ENCODE measurements around the gene ING5.
"Not testable (repeated sequence)": the region's sequence is repeated elsewhere in the genome, so short reads cannot be mapped to it uniquely, and the experiment has no call there.

The ING5 gene

GRCh38 chr2:241741016-241741415 lies 39.2 kb downstream of the ING5 start:
- FAIRE-seq: no peak

DNA sequence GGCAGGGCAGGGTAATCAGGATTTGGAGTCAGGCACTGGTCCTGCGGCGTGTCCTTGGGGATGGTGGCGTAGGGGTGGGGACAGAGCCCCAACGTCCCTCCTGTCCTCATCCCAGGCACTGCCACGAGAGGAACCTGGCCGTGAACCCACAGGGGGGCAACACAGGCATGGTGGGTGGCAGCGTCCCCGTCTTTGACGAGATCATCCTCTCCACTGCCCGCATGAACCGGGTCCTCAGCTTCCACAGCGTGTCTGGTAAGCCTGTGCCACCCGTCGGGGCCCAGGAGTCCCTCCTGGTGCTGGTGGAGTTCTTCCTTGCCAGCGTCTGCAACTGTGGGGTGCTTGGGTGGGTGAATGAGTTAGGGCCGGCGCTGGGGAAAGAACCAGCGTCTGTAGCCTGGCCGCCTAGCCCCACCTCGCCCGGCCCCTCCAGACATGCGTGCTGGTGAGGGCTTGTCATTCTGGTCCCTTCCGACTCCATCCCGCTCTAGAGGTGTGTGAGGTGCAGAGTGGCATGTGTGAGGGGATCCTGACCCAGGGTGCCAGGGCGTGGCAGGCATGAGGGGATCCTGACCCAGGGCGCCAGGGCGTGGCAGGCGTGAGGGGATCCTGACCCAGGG lies 40.6 kb downstream of the ING5 start:
- FAIRE-seq: no peak

DNA sequence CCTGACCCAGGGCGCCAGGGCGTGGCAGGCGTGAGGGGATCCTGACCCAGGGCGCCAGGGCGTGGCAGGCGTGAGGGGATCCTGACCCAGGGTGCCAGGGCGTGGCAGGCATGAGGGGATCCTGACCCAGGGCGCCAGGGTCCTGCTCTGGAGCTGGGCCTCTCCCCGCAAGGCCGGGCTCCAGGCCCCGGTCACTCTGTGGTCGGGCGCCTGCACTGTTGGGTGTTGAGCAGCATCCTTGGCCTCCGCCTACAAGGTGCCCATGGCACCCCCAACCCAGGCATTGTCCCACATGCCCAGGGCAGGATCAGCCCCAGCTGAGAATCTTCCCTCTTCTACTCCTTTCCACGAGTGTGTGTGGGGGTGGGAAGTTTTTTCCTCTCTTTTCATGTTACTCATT lies 41.2 kb downstream of the ING5 start:
- not testable (repeated sequence) for FAIRE-seq

DNA sequence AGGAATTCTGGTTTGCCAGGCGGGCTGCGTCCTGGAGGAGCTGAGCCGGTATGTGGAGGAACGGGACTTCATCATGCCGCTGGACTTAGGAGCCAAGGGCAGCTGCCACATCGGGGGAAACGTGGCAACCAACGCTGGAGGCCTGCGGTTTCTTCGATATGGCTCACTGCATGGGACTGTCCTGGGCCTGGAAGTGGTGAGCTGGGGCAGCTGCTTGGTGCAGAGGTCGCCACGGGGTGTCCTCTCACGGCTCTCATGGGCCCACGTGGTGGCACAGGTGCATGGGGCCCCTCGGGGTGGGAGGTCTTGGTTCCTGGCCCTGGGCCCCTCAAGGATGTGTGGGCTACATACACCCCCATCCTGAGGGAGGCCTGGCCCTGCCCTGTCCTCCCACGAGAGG lies 41.8 kb downstream of the ING5 start:
- FAIRE-seq: no peak

DNA sequence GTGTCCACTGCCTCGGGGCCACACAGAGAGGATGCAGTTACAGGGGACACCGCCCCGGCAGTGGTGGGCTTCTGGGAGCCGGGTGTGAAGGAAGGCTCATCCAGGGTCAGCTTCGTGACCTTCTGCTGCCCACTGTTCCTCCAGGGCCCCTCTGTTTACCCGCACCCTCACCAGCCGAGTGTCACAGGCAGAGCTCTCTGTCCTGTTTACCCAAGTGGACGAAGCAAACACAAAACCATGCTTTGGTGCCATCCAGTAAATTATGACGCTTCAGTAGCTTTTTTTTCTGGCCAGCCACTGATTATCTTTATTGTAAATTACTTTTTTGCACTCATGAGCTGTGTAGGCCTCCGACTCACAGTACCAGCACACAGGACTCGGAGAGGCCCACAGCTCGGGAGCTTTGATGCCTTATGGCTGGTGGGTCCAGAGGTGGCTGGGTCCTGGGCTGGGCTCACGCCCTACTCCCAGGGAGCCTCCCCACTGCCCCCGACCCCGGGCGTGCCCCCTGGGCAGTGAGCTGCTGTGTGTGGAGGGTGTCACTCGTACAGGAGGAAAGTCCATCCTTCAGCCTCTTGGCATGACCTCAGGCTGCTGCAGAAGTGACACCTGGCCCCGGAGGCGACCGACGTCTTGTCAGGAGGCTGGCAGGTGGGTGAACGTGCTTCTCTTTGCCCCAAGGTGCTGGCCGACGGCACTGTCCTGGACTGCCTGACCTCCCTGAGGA lies 42.4 kb downstream of the ING5 start:
- no peak for FAIRE-seq

GRCh38 chr2:241745276-241745675 lies 43.4 kb downstream of the ING5 start:
- no peak for FAIRE-seq

DNA sequence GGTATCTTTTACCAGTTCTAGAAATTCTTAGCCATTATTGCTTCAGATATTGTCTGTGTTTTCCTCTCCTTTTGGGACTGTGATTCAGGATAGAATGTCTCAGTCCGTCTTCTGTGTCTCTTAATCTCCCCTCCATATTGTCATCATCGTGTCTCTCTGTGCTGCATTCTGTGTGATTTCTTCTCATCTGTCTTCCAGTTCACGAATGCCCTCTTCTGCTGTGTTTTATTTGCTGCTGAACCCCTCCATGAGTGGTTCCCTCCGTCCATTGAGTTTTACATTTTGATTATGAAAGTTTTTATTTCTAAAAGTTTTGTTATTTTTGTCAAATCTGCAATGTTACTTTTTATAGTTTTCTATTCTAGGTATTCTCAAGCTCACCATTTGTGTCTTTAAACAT lies 44.2 kb downstream of the ING5 start:
- FAIRE-seq: no peak

GRCh38 chr2:241748468-241749256 lies 46.8 kb downstream of the ING5 start:
- FAIRE-seq: no peak

GRCh38 chr2:241750076-241750840 lies 48.4 kb downstream of the ING5 start:
- FAIRE-seq: no peak

GRCh38 chr2:241751152-241751551 lies 49.3 kb downstream of the ING5 start:
- FAIRE-seq: no peak

DNA sequence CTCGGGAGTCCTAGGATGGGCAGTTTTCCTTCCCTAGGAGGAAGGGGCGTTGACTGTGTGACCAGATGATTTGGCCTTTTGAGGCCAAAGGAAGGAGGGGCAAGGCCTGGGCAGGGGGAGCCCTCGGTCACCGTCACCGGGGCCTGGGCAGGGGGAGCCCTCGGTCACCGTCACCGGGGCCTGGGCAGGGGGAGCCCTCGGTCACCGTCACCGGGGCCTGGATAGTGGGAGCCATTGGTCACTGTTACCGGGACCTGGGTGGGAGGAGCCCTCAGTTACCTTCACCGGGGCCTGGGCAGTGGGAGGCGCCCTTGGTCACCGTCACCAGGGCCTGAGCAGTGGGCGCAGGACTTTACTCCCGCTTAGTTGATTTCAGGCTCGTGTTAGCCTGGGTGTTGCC lies 49.9 kb downstream of the ING5 start:
- no peak for FAIRE-seq

GRCh38 chr2:241752253-241752652 lies 50.4 kb downstream of the ING5 start:
- FAIRE-seq: no peak

- FAIRE-seq: no peak
Observed at GRCh38 chr2:241752689-241753276, 50.9 kb downstream of the ING5 start.

DNA sequence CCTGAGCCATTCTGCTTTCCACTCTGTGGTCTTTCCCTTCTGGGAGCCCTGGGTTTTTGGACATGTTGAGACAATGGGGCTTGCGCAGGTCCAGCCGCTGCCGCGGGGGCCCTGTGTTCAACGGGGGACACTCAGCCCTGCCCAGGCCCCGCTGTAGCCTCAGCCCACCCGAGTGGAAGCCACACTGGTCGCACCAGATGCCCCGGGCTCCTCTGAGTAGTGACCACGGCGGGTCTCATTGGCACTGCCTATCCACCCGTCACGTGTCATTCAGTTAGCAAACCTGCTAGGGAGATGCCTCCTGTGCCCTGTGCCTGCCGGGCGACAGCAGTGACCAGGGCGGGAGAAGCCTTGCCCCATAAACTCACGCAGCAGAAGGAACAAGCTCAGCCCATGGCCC lies 51.7 kb downstream of the ING5 start:
- FAIRE-seq: no peak

GRCh38 chr2:241754042-241754441 lies 52.2 kb downstream of the ING5 start:
- FAIRE-seq: no peak

GRCh38 chr2:241755166-241755565 lies 53.3 kb downstream of the ING5 start:
- FAIRE-seq: no peak

DNA sequence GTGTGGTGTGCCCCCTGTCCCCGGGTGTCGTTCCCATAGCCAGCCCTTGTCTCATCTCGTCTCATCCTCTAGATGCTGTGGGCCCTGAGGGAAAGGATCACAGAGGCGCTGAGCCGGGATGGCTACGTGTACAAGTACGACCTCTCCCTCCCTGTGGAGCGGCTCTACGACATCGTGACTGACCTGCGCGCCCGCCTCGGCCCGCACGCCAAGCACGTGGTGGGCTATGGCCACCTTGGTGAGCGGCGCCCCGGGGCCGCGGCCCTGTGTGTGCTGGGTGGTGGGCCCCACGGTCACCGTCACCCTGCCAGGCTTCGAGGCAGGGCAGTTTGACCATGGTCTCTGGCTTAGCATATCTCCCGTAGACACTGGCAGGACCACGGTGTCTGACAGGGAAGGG lies 53.9 kb downstream of the ING5 start:
- no peak for FAIRE-seq

- no peak for FAIRE-seq
Observed at GRCh38 chr2:241759067-241759807, 57.4 kb downstream of the ING5 start.

DNA sequence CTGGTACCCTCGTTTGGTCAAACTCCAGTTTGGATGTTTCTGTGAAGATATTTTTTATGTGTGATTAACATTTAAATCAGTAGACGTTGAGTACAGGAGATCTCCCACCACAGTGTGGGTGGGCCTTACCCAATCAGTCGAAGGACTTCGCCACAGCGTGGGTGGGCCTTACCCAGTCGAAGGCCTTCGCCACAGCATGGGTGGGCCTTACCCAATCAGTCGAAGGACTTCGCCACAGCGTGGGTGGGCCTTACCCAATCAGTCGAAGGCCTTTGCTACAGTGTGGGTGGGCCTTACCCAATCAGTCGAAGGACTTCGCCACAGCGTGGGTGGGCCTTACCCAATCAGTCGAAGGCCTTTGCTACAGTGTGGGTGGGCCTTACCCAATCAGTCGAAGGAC lies 58.1 kb downstream of the ING5 start:
- FAIRE-seq: not testable (repeated sequence)

GRCh38 chr2:241760301-241760771 lies 58.5 kb downstream of the ING5 start:
- FAIRE-seq: no peak

- FAIRE-seq: no peak
Observed at GRCh38 chr2:241762321-241762932, 60.6 kb downstream of the ING5 start.

Data from endometrium (tissue), 2 donors.